Activated T-cell treated with anti-CD3 and anti-CD28 coated beads, Interleukin-2, amount 50 U/mL, for 24 hours (primary cell): Measurements from ENCODE around the gene TOMM40.

Experiments
- DNase-seq: peaks from one replicate; pipeline ENCODE4 v3.0.0-alpha.2; 2020
- H3K27ac Mint-ChIP-seq: 2 replicates; pipeline ENCODE4 v1.8.0; 2020; ENCODE audit warnings: mild to moderate bottlenecking, mixed read lengths
- H3K27me3 Mint-ChIP-seq: 2 replicates; pipeline ENCODE4 v1.8.0; 2020; ENCODE audit warnings: mixed read lengths
- H3K36me3 Mint-ChIP-seq: 2 replicates; pipeline ENCODE4 v1.8.0; 2020; ENCODE audit warnings: low read depth, mixed read lengths
- H3K4me1 Mint-ChIP-seq: 2 replicates; pipeline ENCODE4 v1.8.0; 2020; ENCODE audit warnings: low read depth, mixed read lengths
- H3K4me3 Mint-ChIP-seq: 2 replicates; pipeline ENCODE4 v1.8.0; 2020; ENCODE audit warnings: mild to moderate bottlenecking, moderate library complexity, mixed read lengths
- H3K9me3 Mint-ChIP-seq: 2 replicates; pipeline ENCODE4 v1.8.0; 2020; ENCODE audit warnings: mixed read lengths

Gene TOMM40

DNA sequence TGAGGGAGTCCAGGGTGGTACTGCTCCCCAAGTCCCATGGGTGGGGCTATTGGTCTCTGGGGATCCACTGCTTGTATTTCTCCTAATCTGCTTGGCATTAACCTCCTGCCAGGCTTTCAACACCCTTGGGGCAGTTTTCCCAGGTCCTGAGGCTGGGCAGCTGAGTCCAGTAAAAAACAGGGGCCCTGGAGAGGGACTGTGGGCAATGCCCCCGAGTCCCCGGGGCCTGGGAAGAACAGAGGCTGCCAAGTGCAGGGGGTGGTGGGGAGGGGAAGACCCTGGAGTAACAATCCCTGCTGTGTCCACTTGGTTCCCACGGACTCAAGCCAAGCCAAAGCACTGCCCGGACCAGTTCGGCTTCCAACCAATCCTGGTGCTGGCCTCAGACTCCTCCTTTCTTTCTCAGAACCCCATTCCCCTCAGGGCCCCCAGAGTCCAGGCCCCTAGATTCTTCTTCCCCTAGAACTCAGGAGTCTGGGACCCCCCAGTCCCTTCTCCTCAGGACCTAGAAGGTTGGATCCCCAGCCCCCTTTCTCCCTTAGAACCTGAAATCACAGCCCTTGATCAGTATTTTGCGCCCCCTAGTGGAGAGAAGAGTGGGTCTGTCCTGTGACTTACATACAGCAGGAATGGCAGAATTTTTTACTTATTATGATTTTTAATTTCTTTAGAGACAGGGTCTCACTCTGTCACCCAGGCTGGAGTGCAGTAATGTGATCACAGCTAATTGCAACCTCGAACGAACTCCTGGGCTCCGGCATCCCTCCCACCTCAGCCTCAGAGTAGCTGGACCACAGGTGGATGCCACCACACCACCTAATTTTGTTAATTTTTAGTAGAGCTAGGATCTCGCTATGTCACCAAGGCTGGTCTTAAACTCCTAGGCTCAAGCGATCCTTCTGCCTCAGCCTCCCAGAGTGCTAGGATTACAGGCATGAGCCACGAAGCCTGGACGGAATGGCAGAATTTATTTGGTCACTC lies 60.4 kb downstream of the TOMM40 start:
- no peaks in the 10 kb centered on the region for H3K27me3 Mint-ChIP-seq
- H3K9me3 Mint-ChIP-seq: no peaks in the 10 kb centered on the region
- H3K27ac Mint-ChIP-seq: no peak overlapping the region
- no peak overlapping the region for H3K4me3 Mint-ChIP-seq
- peak; percentile 57 for DNase-seq
- H3K4me1 Mint-ChIP-seq: peaks cover 18% of the 10 kb centered on the region
- H3K36me3 Mint-ChIP-seq: peaks cover 18% of the 10 kb centered on the region
